Islet precursor cell (in vitro differentiated cells): ENCODE data around the gene POLR1G.
A peak's percentile ranks its signal among the peaks of the same experiment; 100 is the strongest.

Experiments used
- DNase-seq: peaks from one replicate; pipeline ENCODE4 v3.0.0-alpha.2; 2018

POLR1G gene

DNA sequence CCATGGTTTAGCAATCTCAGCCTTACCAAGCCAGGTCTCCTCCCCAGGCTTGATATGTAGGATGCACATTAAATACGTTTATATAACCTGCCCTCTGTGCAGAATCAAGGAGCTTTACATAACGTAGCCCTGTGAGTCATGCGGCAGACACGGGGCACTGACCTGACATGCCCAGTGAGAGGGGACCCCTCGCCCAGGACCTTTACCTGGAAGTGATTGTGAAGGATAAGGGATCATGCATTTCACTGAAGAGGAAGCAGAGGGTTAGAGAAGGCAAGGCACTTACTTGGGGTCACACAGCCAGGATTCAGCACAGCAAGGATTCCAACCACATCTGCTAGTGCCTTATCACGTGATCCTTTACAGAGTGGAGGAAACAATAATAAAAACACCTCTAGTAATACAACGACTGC is 42.4 kb downstream of the POLR1G start:
- no peak for DNase-seq

DNA sequence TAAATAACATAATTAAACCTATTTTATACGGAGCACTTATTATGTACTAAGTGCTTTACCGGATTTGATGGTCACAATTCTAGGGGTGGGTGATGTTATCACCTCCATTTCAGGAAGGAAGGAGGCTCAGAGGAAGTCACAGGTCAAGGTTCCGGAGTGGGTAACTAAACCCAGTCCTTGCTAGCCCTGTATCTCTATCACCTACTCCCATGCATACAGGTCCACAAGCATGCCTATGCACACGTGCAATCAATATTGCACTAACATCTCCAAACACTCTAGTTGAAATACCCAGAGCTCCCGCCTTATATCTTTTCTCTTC is 43.5 kb downstream of the POLR1G start:
- DNase-seq: no peak

DNA sequence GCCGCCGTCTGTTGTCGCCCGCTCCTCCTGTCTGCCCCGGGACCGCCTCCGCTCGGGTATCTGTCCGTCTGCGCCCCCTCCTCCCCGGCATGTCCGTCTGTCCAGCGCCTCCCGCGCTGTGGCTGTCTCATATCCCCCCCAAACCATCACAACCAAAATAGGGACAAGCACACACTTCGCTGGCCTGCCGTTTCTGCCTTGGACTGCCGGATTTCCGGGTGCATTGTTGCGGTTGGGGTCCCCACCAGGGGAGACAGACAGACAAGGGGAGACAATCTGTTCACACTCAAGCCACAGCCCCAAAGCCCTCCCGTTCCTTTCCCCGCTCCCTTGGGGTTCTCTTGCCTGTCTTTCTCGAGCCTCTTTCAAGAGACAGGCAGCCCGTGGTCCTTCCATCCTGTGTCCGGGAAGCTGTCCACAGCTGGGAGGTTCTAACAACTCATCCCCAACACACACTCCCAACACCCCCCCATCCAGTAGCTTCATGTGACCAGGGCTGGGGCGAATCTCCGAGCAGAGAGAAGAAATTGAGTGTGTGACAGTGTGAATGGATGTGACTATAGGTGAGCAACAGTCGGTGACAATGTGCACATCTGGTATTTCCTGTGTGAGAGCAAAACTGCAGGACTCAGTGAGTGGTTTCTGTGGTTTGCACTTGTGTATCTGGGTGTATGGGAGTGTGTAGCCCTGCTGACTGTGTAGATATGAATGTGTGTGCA is 44.8 kb downstream of the POLR1G start:
- DNase-seq: peak; percentile 63

DNA sequence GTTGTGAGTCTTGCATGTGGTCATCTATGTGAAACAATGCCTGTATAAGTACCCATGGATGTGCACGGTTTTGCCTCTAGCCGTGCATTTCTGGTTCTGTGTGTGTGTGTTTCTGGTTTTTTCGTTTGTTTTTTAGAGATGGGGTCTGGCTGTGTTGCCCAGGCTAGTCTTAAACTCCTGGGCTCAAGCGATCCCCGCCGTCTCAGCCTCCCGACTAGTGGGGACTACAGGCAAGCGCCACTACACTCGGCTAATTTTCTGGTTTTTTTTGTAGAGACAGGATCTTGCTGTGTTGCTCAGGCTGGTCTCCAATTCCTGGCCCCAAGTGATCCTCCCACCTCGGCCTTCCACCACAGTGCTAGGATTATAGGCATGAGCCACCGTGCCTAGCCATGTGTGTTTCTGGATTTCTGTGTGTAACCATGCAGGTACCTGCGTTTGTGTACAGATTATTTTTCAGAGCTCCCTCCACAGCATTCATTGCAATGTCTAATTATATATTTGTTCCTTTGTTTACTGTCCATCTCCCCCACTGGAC is 45.5 kb downstream of the POLR1G start:
- no peak for DNase-seq

DNA sequence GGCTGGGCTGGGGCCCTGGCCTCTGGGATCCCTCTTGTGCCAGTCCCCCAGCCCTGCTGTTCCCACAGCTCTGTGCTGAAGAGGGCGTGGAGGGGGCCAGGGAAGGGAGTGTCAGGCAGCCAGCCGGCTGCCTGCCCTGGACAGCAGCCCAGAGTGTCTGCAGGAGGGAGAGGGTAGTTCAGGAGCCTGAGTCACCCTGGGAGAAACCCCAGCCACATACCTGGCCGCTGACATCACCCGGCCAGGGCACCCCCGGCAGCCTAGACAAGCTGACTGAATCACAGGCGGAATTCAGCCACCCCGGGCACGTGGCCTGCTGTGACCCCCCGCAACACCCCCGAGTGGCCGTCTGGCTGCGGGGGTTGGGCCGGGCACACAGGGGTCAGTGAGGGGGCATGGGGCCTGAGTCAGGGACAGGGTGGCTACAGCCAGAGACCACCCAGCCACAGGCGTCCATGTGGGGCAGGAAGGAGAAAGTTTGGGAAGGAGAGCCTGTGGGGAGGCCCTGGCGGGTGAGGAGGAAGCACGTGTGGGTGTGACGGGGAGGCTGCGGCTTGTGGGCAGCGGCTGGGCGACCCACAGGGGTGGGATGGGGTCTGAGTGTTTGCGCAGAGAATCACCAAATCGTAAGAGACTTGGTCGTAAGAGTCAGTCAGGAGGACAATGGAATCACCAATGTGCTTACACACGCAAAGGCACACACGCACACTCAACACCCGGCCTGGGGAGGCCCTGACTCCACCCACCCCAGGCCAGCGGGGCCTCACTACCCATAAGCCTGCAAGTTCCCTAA is 49.5 kb downstream of the POLR1G start:
- DNase-seq: peak; percentile 100

DNA sequence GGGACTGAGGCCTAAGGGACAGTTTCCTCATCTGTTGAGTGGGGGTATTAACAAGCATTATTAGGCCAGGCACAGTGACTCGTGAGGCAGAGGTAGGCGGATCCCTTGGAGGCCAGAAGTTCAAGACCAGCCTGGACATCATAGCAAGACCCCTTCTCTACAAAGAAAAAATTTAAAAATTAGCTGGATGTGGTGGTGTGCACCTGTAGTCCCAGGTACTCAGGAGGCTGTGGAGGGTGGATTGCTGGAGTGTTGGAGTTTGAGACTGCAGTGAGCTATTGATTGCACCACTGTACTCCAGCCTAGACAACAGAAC is 50.0 kb downstream of the POLR1G start:
- DNase-seq: no peak

DNA sequence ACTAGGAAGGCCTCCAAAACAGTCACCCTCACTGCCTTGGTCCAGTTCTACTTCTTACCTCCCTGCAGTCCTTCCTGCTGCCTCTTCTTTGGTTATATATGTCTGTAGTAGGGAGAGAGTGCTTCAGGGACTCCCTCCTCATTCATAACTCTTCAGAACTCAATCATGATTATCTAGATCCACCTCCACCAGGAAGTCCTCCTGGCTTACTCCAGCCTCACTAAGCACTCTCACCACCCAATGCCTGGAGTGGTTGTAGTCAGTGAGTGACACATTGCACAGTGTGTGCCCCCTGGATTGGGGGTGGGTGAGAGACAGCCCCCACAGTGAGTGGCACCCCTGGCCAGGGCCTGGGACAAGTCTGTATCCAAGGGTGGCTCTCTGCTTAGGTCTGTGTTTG is 51.3 kb downstream of the POLR1G start:
- DNase-seq: peak; percentile 43
